NCI-H748 (cell line): ENCODE measurements around the gene MN1.

Source experiments
- DNase-seq: peaks from one replicate; lab custom pipeline; 2025; ENCODE audit not compliant: unreplicated experiment; lab: John Stamatoyannopoulos, UW

The MN1 gene

DNA sequence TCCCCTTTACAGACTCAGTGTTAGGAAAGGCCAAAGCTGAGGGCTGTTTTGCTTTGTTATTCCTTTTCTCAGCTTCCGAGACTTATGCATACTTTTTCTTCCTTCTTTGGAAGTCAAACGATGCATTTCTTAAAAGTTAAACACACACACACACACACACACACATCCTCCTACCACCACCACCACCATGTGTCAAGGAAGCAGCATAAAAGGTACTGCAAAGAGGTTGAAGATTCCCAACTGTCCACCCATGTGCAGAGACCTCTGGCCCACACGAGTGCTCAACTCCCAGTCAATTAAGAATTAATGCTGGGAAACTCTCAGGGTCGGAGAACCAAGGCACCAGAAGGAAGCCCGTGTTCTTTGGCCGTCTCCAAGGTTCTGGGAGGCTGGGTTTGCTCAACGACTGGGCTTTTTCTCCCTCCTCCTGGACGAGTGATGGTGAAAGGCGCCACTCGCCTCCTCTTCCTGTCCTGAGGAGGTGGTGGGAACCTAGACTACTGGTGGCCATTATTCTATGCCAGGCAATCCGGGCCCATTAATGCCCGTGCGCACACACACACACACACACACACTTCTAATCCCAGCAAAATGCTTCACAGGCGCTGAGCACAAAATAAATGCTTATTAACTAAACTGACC lies 15.1 kb downstream of the MN1 start:
- no peak for DNase-seq

DNA sequence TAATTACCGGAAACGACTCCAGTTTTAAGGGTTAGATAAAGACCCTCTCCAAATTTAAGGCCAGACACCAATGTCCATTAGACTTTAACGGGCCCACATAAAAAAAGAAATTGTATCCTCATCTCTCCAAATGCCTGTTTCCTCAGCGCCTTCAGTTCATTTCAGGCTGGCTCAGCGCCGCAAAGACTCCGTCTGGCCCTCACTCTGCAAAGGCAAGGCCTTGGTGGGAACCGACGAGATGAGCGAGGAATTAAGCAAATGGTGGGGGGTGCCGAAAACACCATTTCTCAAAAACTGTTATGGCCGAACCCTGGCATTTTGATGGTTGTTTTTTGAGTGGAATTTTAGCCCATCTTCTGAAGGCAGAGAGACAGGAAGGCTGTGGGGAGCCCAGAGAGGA lies 15.7 kb downstream of the MN1 start:
- no peak for DNase-seq

DNA sequence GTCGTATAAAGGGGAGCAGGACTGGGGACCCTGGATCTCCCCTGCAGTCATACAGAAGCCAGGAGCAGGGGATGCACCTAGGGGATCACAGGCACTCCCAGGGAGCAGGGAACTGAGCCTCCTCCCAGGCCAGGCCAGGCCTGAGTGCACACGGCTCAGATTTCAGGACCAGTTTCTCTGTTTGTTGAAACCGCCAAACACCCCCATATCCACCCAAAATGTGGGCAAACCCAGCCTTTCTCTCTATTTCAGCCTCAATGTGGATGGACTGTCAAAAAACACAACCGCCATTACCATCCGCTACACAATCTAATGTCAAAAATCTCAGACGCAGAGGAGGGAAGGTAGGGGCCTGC lies 17.5 kb downstream of the MN1 start:
- no peak for DNase-seq

DNA sequence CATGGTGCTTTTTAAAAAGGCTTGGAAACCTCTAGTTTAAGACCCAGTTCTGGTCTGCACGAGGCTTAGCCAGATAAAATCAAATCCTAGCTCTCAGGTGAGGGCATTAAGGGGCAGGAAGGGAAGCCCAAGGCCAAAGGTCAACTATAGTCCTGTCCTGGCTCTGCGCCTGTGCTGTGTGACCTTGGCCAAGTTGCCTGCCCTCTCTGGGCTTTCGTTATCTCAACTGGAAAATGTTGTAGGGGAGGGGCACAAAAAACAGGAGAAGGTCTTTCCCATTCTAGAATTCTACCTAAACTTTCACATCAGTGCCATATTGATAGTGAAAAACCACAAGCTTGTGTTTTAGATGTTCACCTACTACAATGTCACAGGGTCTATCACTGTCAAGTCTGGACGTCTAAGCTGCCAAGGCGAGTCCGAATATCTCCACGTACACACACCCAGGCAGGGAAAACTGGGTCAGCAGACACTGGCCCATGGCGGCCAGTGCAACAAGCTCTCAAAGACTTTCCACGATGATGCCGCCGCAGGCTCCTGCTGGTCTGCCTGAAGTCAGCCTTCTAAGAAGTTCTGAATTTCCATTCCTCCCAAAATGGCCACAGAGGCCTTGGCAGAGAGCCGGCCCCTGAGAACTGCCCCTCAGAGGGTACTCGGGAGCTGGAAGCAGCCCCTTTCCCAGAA lies 18.0 kb downstream of the MN1 start:
- no peak for DNase-seq

DNA sequence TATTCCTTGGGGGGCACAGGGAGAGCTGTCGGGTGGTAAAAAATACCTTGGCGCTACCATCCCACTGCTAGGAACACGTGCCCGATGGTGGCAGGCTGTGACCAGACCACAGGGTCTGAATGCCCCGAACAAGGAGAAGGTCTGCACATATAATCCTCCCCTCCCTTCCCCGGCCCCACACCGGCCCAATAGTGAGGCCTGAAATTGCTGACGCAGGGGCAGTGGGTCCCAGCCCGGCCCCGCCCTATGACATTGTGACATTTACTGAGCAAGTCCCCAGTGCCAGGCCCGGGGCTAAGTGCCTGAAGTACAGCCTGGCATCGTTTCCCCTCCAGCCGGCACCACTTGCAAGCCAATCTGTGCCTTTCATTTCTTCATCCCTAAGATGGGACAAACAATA lies 19.5 kb downstream of the MN1 start:
- no peak for DNase-seq

DNA sequence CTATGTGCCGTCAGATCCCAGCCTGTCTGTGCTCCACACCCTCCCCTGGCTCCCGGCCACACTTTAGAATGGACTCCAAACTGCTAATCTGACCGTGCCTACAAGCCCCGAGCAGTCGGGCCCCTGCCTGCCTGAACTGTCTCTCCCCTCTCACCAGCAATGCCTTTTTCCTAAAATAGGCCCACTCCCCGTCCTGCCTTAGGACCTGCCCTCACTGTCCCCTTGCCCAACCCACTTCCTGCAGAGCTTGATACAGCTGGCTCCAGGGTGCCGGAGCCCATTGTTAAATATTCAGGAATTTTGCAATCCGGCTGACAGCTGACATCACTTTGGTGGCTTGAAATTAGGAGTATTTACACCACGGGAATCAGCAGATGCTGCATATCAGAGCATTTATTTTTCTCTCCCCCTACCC lies 21.4 kb downstream of the MN1 start:
- no peak for DNase-seq

DNA sequence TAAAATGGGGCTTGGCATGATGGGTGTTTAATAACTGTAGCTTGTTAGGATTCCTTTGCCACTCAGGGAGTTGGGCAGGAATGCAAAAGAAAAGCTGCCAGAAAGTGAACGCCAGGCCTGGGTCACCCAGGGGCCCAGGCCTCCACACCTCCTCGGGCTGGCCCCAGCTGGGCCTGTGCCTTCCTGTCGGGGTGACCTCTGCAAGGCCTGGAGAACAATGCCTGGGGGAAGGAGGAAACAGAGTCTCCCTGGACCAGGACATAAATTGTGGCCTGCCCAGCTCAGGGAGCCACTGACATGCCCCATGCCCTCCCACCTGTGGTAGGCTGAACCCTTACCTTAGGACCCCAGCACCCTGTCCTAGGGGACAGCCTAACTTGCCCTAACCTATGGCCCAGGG lies 21.9 kb downstream of the MN1 start:
- no peak for DNase-seq

DNA sequence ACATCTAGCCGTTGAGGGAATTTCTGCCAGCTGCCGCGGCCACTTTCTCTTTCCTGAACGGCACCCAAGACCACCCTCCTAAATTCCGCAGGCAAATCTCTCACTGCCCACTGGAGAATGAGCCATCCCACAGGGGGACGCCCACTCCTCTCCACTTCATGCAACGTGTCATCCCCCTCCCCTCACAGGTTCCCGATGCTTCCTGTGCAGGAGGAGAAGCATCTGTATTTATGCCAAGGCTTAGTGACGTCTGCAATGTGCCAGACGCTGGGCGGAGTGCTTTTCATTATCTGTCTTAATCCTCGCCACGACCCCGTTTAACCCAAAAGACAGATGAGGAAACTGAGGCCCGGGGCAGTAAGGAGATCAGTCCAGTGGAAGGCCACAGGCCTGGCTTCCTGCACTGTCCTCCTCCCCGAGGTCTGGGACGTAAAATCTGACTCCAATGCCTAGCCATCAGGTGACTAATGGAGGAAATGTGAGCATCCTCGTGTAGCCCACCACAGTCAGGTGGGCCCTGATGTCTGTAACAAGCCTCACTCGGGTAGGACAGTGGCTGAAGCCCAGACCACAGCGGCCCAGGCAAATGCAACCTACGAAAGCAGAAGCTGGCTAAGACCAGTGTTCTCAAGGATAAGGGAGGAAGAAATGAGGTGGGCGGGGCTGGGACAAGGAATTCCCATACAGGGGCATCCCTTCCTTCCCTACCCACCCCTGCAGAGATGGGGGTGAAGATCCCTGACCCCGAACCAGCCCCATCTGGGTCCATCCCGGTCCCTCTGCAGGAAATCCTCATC lies 23.1 kb downstream of the MN1 start:
- no peak for DNase-seq

DNA sequence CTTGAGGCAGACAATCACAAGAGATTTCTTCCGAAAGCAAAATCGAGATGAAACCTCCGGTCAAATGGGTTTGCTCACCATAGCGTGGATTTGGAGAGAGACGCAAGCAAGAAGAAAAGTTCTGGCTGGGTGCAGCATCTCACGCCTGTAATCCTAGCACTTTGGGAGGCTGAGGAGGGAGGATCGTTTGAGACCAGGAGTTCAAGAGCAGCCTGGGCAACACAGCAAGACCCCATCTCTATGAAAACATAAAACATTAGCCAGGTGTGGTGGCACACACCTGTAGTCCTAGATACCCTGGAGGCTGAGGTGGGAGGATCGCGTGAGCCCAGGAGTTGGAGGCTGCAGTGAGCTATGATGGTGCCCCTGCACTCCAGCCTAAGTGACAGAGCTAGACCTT lies 24.4 kb downstream of the MN1 start:
- DNase-seq: no peak

DNA sequence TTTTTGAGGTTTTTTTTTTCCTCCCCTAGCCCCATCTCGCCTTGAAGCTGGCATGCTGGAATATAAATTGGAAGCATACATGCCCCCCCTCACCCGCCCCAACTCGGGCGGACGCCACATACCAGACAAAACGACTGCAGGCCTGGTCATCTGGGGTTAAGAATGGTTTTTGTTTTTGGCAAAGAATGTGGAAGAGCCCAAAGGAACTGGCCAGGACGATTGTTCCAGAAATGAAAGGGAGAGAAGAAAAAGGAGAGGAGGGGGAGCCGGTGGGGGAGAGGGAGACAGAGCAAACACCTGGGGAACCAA lies 25.0 kb downstream of the MN1 start:
- DNase-seq: no peak

DNA sequence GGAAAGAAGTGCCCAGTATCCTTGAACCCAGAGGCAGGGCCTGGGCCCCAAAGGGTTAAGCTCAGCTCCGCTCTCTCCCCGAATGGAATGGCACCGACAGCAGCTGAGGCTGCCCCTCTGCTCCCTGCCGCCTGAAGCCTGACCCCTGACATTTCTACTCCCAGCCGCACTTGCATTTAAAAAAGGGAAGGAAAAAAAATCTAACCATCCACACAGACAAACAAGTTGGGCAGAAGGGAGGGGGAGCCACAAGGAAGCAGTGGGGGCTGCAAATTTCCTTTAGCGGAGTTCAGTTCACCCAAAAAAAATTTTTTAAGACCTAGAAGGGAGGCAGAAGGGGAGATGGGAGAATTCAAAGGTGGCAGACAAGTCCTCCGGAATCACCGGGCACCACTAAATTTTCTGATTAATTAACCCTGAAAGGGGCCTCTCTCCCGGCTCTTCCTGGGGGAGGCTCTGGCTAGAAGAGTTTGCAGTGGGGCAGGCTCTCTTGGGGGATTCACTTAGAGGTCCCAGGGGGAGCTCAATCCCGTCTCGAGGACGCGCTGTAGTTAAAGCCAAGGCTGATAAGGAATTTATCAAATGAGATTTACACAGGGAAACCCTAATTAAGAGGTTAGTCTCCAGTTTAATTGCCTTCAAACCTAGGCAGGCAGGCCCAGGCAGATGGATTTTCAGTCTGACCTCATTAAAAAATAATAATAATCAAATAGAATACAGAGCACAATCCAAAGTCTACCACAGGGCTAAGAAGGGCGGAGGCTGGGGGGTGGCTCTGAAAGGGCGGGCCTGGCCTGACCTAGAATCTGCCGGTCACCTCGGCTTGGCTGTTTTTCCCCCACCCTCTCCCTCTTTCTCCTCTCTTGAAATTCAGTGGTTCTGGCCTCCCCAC lies 25.6 kb downstream of the MN1 start:
- DNase-seq: no peak

DNA sequence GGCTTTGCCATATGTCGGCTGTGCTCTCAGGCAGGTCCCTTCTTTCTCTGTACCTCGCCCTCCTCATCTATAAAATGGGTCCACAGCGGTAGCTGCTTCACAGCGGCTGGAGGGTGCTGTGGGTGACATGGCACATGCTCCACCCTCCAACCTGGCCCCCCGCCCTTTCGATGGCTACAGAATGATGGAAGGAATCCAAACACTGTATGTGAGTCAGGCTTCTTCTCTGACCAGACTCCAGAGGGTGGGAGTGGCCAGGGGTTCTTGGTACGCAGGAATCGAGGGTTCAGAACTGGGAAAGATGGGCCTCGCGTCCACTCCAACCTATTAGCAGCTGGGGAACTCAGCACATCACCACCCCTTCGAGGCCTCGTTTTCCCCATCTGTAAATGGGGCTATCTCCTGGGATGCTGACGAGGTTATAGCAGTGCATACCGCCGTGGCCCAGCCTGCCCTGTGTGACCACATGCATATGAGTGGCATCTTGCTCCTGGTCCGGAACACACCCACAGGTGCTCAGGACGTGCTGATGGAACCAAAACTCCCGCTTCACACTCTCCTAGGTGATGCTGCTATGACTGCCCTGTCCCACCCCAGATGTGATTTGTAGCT lies 26.4 kb downstream of the MN1 start:
- no peak for DNase-seq

DNA sequence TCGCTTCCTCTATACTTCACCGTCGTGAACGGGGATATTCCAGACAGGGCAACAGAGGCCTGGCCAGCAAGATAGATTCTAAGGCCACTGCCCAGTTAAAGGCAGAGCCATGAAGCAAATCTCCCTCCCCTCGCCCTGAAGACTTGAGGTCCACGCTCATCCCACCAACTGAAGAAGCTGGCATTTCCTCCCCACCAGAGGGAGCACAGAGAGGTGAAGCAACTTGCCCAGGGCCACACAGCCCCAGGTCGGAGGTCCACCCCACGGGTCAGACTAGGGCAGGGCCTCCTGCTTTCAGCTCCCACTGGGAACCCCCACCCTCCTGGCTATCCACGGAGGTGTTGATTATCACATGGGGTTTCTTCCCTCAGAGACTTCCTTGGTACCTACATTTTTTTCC lies 27.4 kb downstream of the MN1 start:
- DNase-seq: no peak

DNA sequence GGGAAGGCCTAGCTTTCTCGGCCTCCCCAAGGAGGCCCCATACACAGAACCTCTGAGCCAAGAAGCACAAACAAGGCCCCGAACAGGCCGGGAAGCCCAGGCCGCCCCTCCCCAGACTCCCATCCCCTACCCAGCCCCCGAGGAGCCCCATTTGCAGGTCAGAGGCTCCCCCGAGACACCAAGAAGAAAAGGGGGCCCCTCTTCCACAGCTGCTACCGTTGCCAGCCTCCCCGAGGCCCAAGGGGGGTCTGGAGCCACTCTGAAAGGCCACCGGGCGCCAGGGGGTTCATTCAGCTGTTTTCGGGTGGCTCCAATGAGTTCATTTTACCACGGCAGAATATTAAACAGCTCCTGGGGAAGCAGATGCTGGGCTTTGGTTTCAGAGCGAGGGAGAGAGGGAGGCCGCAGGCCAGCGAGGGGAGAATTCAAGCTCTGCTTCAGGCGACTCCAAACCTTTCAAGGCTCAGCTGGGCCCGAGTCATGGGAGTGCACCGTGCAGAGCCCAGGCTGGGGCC lies 28.5 kb downstream of the MN1 start:
- DNase-seq: no peak

DNA sequence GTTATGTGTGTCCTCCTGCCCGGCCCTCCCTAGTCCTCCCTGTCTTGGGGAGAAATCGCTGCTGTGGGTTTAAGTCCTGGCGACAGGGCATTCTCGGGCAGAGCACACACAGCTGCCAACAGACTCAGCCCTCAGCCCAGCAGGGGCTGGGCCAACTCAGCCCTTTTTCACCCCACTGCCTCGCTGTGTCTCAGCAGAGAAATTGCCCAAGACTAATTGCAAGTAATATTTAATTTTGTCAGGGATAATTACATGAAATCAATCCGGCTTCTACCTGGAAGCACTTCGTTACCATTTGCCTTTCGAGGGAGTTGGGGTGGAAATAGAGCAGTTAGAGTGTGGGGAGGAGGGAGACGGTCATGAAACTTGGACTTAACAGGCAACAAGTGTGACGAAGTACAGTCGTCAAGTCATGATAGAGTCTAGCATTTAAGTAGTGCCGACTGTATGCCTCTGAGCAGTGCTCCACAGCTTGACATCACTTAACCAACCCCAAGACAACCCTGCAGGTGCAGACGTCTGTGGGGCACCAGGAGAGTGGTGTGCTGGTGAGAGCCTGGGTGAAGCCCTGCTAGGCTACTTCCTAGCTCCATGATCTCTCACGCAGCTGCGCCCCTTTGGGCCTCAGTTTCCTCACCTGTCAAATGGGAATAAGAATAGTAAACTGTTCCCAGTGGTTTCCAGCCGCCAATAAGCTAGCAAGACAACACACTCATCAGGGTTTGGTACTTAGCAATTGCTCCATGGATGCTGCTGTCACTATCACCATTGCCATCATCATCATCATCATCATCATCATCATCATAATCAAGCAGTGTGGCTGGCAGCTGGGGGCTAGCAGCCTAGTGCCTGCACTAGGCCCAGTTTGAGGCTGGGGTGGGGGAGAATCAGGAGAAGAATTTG lies 29.2 kb downstream of the MN1 start:
- DNase-seq: peak; percentile 40

DNA sequence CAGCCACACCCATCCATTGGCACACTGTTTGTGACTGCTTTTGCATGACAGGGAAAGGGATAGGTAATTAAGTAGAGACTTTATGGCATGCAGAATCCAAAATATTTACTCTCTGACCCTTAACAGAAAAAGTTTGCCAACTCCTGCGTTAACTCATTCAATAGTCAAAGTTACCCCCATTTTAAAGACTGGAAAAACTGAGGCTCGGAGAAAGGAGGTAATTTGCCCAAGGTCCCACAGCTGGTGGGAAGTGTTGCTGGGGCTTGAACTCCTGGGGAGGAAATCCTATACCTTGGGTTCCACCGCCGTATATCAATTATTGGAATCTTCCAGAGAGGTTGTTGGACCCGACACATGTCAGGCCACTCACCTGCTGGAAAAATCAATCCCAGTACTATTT lies 29.9 kb downstream of the MN1 start:
- DNase-seq: no peak

DNA sequence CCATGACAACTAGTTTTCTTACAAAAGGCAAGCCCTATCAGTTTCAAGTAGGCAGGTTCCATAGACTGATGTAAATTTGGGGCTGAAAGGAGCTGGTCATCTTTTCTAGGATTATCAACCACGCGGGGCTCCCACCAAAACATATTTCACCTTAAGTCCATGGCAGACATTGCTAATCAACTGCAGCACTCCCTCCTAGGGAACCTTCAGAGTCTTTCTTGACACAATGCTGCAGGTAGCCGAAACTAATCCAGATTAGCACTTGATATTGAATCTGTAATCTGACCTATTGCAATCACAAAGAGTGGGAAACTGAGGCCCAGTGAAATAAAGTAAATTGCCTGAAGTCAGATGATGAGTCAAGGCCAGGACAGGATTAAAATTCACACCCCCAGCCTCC lies 32.5 kb downstream of the MN1 start:
- no peak for DNase-seq

DNA sequence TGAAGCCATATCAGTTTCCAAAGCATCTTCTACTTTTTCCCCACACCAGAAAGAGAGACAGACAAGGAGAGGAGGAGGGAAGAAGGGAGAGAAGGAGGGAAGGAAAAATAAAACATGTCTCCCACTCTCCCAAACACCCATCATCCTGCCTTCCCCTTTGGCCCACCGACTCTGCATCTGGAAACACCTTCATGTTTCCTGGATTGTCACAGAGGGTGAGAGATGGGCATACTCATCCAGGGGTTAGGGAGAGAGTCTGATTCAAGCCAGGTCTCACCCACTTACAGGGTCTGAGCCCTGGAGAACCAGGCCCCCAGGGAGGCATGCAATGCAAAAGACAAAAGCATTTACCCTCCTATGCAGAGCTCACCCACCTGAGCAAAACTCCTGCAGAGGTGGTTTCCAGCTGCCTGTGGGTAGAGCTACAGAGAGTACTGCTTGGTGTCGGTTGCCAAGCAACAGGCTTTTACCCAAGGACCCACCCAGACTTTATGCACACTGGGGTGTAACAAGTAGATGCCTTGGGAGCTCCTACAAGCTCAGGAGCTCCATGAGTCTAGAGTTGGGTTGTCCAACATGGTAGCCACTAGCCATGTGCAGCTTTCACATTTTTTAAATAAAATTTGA lies 33.4 kb downstream of the MN1 start:
- DNase-seq: peak; percentile 56

DNA sequence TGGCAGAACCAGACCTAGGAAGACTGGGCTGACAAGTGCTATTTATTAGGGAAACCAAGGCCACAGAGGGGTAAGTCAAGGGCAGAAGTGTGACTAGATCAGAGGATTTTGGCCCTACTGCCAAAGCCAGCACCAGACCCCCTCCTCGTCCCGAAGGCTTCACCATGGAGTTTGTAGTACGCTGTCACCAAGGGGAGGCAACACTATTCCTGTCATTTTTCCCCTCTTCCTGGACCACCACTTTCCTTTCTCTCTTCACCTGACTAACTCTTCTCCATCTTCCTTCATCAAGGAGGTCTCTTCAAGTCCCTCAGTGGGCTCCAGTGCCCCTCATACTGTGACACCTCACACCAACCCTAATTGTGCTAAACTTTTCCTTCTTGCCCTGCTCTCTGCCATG lies 34.9 kb downstream of the MN1 start:
- DNase-seq: no peak
